ENCODE data around the gene OSBP2. TPM values are rescaled to one million over a fixed set of nuclear protein-coding genes. Genes with fewer than 3 reads are reported as not detected.

Gene OSBP2
- total and polyA plus RNA-seq, 2 experiments from 2014 or later: 2.1 to 2.9 TPM

DNA sequence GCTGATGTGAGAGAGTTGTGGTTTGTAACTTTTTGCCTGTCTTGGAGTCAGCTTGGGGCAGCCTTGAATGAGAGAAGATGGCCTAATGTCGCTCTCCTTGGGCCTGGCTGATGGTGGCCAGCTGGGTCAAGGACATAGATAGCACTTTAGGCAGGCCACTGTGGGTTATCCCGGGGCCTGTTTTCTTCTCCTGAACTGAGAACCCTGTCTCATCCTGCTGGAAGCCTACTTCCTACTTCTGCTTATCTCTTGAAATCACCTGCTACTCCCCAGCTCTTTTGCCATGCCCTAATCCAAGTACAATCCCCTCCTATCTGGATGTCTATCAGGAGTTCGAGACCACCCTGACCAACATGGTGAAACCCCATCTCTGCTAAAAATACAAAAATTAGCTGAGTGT is 49.5 kb downstream of the OSBP2 start:
- H2AFZ ChIP-seq: no peak overlapping the region
- Mint-ChIP-seq H3K4me1 (peaks cover 4% of the 10 kb centered on the region; the same call in 2 of the 3 replicates), H3K27me3 (ENCODE audit: insufficient read depth, low read depth, poor library complexity) (peaks cover 4% of the 10 kb centered on the region), H3K36me3 (ENCODE audit: low read depth) (no peaks in the 10 kb centered on the region), H3K9me3 (no peaks in the 10 kb centered on the region), H3K27ac (no peak overlapping the region), H3K4me3 (no peak overlapping the region)
- no peaks in the 10 kb centered on the region; the same call in 1 of the 2 replicates for H4K20me1 ChIP-seq (replicated peaks; ENCODE audit: insufficient read depth)
- DNase-seq (ENCODE audit: low spot score): no peak
- H3K4me1 ChIP-seq (ENCODE audit: insufficient read depth): peaks cover 12% of the 10 kb centered on the region
- no peak for ATAC-seq
- H3K4me3 ChIP-seq: no peak overlapping the region
- TF ChIP-seq EZH2phosphoT487 (IDR thresholded peaks at IDR 0.05; ENCODE audit: unreplicated experiment): no peak
- no peak for TF ChIP-seq POLR2AphosphoS5 (IDR thresholded peaks at IDR 0.05; ENCODE audit: low read depth)
- H3K27me3 ChIP-seq (ENCODE audit: insufficient read depth): no peaks in the 10 kb centered on the region
- H3F3A ChIP-seq (replicated peaks; ENCODE audit: low read depth): no peaks in the 10 kb centered on the region
- H3K9me2 ChIP-seq (ENCODE audit: insufficient read depth): no peaks in the 10 kb centered on the region
- no peak overlapping the region for H3K27ac ChIP-seq (ENCODE audit: low read depth)
- H3K79me2 ChIP-seq (replicated peaks; ENCODE audit: insufficient read depth): no peaks in the 10 kb centered on the region
- H3K36me3 ChIP-seq (ENCODE audit: insufficient read depth): no peaks in the 10 kb centered on the region
- H3K4me2 ChIP-seq: no peak overlapping the region

DNA sequence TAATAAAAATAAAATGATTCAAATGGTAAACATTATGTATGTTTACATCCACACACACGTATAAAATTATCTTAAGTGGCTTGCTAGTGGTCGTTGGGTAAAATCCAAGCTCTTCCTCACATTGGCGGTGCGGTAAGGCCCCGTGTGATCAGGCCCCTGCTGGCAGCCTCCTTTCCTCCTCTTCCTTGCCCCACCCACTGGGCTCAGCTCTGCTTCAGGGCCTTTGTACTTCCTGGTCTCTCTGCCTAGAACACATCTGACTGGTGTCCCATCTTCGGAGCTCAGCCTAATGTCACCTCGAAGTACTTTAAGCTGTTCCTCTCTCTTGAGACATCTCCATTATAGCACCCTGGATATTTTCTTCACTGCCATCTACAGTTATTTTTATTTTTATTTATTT is 52.8 kb downstream of the OSBP2 start:
- DNase-seq (ENCODE audit: low spot score) (no peak), ATAC-seq (peak; percentile 53)
- H2AFZ ChIP-seq: no peak overlapping the region
- Mint-ChIP-seq H3K4me1 (peaks cover 3% of the 10 kb centered on the region; the same call in 1 of the 3 replicates), H3K9me3 (peaks cover 10% of the 10 kb centered on the region; the same call in 2 of the 3 replicates), H3K4me3 (no peak overlapping the region), H3K36me3 (ENCODE audit: low read depth) (peaks cover 2% of the 10 kb centered on the region; the same call in 2 of the 3 replicates), H3K27me3 (ENCODE audit: insufficient read depth, low read depth, poor library complexity) (peaks cover 3% of the 10 kb centered on the region), H3K27ac (no peak overlapping the region)
- no peak overlapping the region for H3K4me3 ChIP-seq
- no peaks in the 10 kb centered on the region for H3K79me2 ChIP-seq (replicated peaks; ENCODE audit: insufficient read depth)
- H3K4me1 ChIP-seq (ENCODE audit: insufficient read depth): no peaks in the 10 kb centered on the region
- H4K20me1 ChIP-seq (replicated peaks; ENCODE audit: insufficient read depth): no peaks in the 10 kb centered on the region; the same call in 1 of the 2 replicates
- H3K4me2 ChIP-seq: no peak overlapping the region
- H3K9me2 ChIP-seq (ENCODE audit: insufficient read depth): no peaks in the 10 kb centered on the region
- no peaks in the 10 kb centered on the region for H3K27me3 ChIP-seq (ENCODE audit: insufficient read depth)
- H3K27ac ChIP-seq (ENCODE audit: low read depth): no peak overlapping the region
- no peaks in the 10 kb centered on the region for H3K36me3 ChIP-seq (ENCODE audit: insufficient read depth)
- H3F3A ChIP-seq (replicated peaks; ENCODE audit: low read depth): no peaks in the 10 kb centered on the region
- TF ChIP-seq CREB1 (CRISPR knock-in tag; IDR thresholded peaks at IDR 0.05; ENCODE audit: low read depth): no peak
- no peak for TF ChIP-seq NANOG (IDR thresholded peaks at IDR 0.05; ENCODE audit: borderline replicate concordance)
- TF ChIP-seq REST (IDR thresholded peaks at IDR 0.05; ENCODE audit: unreplicated experiment): no peak
- TF ChIP-seq EZH2phosphoT487 (IDR thresholded peaks at IDR 0.05; ENCODE audit: unreplicated experiment): no peak
- TF ChIP-seq STAT1 (IDR thresholded peaks at IDR 0.05; ENCODE audit: unreplicated experiment): no peak
- TF ChIP-seq ZNF114 (CRISPR knock-in tag; IDR thresholded peaks at IDR 0.05): no peak
- no peak for TF ChIP-seq POLR2AphosphoS5 (IDR thresholded peaks at IDR 0.05; ENCODE audit: low read depth)
- no peak for TF ChIP-seq EZH2 (IDR thresholded peaks at IDR 0.05; ENCODE audit: low read depth, unreplicated experiment)
- TF ChIP-seq, protein P1, sequence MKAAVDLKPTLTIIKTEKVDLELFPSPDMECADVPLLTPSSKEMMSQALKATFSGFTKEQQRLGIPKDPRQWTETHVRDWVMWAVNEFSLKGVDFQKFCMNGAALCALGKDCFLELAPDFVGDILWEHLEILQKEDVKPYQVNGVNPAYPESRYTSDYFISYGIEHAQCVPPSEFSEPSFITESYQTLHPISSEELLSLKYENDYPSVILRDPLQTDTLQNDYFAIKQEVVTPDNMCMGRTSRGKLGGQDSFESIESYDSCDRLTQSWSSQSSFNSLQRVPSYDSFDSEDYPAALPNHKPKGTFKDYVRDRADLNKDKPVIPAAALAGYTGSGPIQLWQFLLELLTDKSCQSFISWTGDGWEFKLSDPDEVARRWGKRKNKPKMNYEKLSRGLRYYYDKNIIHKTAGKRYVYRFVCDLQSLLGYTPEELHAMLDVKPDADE (IDR thresholded peaks at IDR 0.05): no peak
- TF ChIP-seq, protein P2, sequence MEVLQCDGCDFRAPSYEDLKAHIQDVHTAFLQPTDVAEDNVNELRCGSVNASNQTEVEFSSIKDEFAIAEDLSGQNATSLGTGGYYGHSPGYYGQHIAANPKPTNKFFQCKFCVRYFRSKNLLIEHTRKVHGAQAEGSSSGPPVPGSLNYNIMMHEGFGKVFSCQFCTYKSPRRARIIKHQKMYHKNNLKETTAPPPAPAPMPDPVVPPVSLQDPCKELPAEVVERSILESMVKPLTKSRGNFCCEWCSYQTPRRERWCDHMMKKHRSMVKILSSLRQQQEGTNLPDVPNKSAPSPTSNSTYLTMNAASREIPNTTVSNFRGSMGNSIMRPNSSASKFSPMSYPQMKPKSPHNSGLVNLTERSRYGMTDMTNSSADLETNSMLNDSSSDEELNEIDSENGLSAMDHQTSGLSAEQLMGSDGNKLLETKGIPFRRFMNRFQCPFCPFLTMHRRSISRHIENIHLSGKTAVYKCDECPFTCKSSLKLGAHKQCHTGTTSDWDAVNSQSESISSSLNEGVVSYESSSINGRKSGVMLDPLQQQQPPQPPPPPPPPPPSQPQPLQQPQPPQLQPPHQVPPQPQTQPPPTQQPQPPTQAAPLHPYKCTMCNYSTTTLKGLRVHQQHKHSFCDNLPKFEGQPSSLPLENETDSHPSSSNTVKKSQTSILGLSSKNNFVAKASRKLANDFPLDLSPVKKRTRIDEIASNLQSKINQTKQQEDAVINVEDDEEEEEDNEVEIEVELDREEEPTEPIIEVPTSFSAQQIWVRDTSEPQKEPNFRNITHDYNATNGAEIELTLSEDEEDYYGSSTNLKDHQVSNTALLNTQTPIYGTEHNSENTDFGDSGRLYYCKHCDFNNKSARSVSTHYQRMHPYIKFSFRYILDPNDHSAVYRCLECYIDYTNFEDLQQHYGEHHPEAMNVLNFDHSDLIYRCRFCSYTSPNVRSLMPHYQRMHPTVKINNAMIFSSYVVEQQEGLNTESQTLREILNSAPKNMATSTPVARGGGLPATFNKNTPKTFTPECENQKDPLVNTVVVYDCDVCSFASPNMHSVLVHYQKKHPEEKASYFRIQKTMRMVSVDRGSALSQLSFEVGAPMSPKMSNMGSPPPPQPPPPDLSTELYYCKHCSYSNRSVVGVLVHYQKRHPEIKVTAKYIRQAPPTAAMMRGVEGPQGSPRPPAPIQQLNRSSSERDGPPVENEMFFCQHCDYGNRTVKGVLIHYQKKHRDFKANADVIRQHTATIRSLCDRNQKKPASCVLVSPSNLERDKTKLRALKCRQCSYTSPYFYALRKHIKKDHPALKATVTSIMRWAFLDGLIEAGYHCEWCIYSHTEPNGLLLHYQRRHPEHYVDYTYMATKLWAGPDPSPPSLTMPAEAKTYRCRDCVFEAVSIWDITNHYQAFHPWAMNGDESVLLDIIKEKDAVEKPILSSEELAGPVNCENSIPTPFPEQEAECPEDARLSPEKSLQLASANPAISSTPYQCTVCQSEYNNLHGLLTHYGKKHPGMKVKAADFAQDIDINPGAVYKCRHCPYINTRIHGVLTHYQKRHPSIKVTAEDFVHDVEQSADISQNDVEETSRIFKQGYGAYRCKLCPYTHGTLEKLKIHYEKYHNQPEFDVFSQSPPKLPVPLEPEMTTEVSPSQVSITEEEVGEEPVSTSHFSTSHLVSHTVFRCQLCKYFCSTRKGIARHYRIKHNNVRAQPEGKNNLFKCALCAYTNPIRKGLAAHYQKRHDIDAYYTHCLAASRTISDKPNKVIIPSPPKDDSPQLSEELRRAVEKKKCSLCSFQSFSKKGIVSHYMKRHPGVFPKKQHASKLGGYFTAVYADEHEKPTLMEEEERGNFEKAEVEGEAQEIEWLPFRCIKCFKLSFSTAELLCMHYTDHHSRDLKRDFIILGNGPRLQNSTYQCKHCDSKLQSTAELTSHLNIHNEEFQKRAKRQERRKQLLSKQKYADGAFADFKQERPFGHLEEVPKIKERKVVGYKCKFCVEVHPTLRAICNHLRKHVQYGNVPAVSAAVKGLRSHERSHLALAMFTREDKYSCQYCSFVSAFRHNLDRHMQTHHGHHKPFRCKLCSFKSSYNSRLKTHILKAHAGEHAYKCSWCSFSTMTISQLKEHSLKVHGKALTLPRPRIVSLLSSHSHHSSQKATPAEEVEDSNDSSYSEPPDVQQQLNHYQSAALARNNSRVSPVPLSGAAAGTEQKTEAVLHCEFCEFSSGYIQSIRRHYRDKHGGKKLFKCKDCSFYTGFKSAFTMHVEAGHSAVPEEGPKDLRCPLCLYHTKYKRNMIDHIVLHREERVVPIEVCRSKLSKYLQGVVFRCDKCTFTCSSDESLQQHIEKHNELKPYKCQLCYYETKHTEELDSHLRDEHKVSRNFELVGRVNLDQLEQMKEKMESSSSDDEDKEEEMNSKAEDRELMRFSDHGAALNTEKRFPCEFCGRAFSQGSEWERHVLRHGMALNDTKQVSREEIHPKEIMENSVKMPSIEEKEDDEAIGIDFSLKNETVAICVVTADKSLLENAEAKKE (CRISPR knock-in tag; IDR thresholded peaks at IDR 0.05): no peak
